ENCODE measurements around the gene HPCAL1.

HPCAL1 gene

DNA sequence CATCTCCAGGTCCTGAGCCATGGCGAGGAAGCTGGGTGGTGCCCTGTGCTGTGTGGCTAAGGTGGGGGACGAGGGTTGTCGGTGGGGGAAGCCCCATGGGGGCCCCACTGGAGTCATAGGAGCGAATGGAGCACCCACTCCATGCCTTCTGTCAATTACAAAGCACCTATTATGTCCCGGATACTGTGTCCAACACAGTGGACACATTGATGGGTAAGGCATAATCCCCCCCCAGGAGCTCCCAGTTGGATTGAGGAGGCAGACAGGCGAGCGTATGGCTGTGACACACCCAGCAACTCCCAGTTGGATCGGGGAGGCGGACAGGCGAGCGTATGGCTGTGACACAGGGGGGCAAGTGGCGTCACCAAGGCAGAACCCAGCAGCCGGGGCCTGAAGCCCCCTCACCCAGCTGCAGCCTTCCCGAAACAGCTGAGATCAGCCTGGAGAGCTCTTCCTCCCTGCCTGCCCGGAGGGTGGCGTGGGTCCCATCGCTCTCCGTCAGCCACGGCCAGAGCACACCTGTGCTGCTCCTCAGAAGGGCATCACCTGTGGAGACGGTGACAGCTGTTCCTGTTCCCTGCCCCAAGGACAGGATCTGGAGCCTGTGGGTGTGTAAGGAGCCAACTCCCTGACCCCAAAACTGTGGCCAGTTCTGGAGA lies 69.6 kb downstream of the HPCAL1 start:
- no peak for DNase-seq

DNA sequence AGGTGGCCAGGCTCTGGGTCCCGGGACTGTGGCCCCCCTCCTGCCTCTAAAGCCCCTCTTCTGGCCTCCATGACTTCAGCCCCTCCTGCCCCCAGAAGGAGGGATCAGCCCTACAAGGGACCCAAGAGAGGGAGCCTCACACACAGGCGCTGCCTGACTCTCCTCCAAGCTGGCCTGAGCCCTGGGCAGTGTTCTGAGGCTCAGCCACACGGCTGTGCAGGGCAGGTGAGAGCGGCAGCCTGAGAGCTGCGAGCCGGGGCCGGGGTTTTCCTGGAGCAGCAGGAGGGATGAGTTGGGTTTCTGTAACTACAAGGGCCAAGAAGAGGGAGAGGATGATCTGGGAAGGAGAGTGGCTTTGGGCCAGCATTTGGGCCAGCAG lies 70.1 kb downstream of the HPCAL1 start:
- DNase-seq = no peak

DNA sequence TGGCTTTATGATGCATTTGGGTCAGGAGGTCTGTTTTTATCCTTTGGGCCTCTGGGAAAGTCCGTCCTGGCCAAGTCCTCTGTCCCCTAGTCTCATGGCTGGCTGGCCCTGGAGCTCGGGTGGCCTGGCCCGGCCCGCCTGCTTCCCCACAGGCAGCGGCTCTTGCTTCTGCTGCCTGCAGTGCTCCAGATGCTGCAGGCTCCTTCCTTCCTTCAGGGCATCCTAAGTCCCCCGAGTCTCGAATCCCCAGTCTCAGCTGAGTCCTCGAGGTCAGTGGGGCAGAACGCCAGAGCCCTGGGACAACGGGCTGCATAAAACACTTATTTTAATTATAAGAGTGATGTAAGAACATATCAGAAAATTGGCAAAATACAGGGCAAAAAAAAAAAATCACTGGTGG lies 71.2 kb downstream of the HPCAL1 start:
- DNase-seq = no peak

DNA sequence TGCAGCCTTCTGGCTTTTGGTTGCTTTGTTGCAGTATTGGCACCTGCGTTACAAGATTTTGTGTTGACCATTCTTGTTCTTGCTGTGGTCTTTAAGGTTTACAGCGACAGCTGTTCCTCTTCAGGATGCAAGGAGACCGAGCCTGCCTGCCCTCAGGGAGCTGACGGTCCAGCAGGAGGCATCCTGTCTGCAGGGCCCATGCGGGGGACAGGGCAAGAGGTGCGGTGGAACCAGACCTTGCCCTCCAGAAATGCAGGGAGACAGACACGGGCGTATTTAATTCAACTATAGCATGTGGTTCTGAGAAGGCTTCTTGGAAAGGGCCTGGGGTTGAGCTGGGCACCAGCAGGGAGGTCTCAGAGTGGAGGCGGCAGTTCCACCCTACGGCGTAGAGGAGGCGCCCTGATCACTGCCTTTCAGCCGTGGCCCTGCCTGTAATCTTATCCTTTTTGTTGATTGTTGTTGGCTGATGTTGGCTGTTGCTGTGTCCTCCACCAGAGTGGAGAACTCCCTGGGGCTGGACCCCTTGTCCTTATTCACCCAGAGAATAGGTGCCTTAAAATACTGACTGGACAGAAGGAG lies 71.7 kb downstream of the HPCAL1 start:
- DNase-seq = no peak

DNA sequence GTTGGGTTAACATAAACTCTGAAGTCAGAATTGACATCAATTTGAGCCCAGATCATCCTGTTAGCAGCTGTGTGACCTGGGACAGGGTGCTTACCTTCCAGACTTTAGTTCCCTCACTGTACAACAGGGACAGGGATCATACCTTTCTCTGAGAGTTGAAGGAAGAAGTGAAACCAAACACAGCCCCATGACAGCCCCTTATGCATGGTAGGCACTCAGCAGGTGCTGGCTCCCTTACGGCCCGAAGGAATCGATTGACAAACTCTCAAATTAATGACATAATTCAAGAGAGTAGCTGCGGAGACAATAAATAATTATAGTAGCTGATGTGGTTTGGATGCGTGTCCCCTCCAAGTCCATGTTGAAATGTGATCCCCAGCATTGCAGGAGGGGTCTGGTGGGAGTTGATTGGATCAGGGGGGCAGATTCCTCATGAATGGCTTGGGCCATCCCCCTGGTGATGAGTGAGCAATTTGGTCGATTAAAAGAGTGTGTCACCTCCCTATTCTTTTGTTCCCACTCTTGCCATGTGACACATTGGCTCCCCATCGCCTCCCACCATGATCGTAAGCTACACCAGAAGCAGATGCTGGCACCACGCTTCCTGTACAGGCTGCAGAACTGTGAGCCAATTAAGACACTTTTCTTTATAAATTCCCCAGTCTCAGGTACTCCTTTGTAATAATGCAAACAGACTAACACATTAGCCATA lies 73.0 kb downstream of the HPCAL1 start:
- DNase-seq = no peak

DNA sequence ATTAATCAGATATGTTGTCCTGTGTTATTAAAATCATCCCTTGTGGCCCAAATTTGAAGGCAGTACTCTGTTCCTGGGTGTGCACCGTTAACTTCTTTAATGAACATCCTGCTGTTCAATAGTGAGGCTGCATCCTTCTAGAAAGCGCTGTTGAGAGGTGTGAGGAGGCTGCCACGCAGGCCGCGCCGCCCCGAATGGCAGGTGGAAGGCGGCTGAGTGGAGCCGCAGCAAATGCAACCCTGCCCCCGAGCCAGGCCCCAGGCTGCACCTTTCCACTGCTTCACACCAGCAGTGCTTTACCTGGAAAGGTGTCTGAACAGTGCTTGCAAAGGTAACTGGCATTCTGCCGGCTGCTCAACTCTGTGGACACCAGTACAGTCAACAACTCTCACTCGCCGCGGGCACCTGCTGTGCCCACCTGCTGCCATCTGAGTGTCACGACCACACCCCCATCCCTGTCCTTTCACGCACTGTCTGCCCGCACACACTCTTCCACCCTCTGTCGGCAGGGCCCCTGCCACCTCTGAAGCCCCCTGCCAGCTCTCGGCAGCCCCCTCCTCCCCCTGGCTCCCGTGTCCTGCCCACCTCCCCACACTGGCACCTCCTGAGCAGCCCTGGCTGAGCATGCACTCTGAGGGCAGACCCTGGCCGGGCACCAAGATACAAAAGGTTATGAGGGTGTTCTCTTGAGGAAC lies 74.5 kb downstream of the HPCAL1 start:
- no peak for DNase-seq

DNA sequence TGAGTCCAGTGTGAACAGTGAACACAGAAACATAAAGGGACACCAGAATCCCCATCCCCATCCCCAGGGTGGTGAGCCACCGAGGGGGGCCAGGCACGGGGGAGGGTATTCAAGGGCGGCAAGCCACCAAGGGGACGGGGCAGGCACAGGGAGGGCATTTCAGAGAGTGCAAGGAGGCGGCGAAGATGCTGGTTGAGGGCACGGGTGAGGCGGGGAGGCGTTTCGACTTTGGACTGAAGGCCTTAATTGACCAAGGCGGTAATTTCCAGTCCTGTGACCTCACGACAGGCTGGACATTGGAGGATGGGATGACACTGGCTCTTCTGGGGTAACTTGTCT lies 75.0 kb downstream of the HPCAL1 start:
- DNase-seq = no peak

DNA sequence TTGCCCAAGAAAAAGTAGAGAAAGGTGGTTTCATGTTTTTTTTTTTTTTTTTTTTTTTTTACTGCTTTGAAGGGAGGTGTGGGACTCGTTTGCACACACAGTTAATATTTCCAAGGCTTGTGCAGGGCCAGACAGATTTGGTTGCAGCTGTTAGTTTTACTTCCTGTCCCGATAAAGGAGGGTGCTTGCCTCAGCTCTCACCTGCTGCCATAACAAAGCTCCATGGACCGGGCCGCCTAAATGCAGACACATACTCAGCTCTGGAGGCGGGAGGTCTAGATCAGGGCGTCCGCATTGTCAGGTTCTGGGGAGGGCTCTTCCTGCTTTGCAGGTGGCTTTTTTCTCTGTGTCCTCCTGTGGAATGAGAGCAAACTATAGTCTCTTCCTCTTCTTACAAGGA lies 75.5 kb downstream of the HPCAL1 start:
- DNase-seq = peak; percentile 34

DNA sequence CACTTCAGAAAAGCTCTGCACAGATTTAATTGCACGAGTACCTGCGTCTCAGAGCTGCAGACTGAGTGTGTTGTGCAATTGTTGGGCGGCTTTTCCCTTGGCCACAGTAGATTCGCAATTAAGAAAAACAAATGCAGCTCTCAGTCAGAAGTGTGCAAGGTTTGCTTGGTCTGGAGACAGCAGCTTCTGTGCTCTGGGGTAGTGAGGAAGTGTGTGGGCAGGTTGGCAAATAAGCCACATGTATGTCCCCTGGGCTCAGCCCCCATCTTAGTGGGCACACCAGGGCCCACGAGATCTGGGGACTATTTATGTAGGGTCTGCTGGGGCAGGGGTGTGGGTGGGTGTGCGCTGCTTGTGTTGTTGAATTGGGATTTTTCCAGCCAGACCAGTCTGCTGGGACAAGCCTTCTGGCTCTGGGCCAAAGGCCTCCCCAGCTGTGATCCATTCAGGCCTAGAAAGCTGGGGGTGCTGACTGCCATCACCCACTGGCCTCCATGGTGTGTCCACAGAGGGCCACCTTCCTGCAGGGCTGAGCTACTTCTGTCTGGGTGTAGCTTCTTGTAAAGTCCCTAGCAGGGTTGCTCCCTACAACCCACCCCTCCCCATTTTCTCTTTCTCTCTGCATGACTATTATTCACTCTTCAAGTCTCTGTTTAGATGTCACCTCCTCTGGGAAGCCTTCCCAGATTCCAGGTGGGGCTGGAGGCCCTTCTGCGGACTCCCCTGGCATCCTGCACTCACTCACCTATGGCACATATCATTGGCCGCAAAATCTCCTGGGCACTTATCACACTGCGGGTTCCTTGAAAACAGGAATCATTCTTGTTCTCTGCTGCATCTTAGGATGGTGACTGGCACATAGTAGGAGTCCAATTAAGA lies 77.6 kb downstream of the HPCAL1 start:
- DNase-seq = no peak

DNA sequence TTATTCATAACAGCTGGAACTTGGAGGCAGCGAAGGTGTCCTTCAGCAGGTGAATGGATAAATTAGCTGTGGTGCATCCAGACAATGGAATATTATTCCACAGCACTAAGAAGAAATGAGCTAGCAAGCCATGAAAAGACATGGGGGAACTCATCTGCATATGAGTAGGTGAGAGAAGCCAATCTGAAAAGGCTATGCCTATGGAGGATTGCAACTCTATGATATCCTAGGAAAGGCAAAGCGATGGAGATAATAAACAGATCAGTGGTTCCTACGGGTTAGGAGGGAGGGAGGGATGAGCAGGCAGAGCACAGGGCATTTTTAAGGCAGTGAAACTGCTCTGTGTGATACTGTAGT lies 79.3 kb downstream of the HPCAL1 start:
- no peak for DNase-seq

DNA sequence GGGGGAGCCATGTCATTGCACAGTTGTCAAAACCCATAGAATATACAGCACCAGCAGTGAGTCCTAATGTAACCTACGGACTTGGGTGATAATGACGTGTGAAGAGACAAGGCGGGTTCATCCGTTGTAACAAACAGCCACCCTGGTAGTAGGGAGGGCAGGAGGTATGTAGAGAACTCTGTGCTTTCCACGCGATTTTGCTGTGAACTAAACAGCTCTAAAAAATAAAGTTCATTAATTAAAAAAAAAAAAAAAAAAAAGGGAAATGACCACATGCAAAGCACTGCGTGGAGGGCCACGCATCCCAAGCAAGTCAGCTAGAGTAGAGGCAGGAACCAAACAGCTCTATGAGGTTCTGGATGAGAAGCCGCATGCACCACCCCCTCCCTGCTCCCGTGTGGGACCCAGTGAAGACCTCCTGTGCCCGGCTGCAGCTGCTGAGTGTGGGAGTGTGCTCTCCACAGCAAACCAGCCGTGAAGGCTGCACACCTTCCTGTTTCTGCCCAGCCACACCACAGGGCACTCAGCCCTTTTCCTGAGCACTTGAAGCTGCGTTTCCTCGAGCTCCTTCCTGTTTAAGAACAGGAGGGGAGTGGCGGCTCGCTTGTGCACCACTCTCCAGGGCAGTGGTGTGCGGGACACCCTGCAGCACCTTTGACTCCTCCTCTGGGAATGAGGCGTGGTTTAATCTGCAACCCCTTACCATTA lies 79.8 kb downstream of the HPCAL1 start:
- DNase-seq = no peak

DNA sequence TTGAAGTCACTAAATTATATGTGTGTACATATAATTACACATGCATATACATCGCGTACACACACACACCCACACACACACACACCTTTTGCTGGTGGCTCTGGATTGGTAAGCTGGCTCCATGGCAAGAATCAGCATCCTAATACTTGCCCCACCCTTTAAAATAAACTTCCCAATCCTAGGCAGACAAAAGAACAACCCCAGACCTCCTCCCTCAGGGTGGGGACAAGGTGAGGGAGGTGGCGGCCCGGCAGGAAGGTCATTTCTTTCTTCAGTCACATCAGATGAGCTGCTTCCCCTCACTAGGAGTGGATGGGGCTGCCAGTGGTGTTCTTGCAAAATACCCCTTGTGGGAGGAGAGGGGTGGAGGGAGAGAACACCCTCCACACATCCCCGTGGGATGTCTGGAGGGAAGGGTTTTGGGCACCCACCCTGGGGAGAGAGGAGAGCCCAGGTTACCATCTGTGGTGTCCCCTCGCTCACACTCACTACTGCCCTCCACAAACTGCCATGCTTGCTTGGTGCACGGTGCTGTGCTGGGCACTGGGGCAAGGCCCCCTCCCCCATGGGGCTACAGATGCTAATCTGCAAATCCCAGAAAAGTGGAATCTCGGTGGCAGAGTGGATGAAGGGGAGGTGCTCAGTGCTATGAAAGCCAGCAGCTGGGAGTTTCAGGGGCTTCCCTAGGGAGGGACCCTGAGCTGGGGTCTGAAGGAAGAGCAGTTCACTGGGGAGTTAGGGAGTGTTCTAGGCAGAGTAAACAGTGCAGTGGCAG lies 81.4 kb downstream of the HPCAL1 start:
- DNase-seq = no peak

DNA sequence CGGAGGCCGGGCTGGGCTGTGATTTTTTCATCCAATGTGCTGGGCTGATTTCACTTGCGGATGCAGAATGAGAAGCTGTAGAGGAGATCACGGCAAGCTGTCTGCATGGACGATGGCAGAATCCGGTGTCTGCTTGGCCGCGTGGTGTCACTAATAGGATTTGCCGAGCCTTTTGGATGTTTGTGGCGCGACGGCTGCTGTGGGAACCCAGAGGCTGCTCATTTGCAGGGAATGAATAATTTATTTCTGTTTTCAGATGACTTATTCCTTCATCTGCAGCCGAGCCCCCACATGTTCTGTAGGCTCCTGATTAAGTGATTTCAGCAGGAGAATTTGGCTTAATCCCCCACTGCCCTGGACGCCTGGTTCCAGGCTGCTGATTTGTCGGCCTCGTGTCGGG lies 82.8 kb downstream of the HPCAL1 start:
- DNase-seq = no peak

DNA sequence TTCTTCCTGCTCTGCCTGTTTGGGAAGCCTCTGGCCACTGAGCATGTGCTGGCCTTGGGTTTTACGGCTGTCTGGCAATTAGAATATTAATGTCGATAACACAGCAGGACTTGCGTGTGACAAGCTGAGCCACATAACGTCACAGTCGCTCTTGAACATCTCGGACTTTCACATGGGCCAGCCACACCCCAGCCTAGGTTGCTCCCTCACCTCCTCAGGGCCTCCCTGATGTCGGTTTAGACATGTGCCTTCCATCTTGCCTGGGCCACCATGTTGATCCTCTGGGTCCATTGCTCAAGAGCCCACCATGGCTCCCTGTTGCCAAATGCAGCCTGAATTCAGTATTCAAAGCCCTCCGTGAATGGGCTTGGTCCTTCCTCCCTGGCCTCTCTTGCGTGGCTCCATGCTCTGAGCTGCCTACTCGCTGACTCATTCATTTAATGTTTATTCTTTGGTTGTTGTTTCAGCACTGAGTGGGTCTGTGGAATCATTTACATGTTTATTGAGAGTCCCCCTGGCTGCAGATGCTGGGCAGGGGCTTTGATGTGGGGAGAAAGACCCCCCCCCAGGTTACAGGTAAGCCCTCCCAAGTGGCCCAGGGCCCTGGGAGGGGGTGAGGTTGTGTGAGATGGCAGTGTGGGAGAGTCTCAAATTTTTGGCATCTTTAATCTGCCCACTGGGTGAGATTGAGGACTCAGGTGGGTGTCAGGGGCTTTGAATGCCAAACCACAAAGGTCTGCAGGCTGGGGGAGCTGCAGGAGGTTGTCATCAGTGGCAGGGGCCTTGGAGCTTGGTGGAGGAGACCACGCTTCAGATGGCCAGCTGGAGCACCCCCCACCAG lies 83.4 kb downstream of the HPCAL1 start:
- no peak for DNase-seq

DNA sequence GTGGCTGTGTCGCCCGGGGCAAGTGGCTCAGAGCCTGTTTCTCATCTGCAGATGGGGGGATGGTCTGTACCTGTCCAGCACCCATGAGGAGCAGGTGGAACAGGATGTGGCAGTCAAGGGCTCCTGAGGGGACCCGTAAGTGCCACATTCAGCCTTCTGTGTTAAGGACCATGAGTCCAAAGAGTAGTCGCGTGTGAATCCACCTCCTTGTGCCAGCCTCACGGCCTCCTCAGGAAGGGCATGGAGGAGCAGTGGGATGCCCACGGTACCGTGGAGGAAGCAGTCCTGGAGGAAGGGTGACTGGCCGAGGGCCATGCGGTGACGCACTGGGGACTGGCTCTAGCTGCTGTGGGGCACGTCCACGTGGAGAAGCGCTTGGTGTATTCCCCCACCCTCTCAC lies 84.3 kb downstream of the HPCAL1 start:
- no peak for DNase-seq

DNA sequence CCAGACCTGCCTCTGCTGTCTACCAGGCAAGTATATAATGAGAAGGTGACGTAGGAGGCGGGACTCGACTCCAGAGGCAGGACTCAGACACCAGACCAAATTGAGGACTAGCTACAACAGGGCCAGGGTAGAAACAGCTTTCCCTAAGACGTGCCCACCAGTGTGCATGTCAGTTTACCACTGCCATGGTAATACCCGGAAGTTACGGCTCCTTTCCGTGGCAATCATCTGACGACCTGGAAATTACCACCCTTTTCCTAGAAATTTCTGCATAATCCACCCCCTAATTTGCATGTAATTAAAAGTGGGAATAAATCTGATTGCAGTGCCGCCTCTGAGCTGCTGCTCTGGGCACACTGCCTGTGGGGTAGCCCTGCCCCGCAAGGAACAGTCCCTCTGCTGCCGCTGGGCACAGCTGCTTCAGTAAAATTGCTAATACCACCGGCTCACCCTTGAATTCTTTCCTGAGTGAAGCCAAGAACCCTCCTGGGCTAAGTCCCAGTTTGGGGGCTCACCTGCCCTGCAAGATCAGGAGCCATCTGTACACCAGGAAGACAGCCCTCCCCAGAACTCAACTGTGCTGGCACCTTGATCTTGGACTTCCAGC lies 86.4 kb downstream of the HPCAL1 start:
- DNase-seq = no peak

DNA sequence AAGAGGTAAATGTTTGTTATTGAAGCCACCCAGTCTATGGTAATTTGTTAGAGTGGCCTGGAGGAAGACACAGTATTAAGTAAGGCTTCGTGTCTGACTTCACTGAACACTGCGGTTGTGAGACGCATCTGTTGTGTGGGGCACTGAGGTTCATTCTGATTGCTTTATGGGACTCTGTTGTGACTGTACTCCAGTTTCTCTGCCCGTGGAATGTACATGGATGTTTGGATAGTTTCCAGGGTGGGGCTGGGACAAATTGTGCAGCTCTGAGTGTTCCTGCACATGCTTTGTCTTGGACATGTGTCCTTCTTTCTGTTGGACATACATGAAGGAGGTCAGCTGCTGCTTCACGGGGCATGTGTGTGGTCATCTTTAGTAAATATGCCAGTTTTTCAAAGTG lies 86.9 kb downstream of the HPCAL1 start:
- DNase-seq = no peak

DNA sequence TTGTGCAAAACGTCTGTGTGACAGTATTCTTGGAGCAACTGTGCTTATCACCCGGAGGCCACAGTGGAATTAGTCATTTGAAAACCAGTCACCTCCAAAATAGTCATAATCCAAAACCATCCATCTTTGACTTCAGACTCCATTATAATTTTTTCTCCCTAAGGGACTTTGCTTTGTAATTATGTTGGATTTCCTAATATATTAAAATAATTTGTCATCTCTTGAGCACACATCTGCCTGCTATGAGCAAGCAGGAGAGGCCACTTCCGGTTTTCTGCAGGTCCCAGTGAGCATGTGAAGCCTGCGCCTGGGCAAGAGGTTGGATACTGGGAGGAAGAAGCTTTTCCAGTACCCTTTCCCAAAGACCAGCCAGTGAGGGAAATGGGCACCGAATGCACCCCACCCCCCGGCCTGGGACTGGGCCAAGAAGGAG lies 87.7 kb downstream of the HPCAL1 start:
- DNase-seq = no peak

DNA sequence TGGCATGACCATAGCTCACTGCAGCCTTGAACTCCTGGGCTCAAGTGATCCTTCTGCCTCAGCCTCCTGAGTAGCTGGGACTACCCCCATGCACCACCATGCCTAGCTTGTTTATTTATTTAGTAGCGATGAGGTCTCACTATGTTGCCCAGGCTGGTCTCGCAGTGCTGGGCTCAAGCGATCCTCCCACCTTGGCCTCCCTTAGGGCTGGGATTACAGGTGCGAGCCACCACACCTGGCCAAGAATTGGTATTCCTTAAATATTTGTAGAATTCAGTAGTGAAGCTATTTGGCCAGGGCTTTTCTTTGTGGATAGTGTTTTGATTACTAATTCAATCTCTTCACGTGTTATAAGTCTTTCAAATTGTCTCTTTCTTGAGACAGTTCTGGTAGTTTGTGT lies 89.4 kb downstream of the HPCAL1 start:
- DNase-seq = no peak

DNA sequence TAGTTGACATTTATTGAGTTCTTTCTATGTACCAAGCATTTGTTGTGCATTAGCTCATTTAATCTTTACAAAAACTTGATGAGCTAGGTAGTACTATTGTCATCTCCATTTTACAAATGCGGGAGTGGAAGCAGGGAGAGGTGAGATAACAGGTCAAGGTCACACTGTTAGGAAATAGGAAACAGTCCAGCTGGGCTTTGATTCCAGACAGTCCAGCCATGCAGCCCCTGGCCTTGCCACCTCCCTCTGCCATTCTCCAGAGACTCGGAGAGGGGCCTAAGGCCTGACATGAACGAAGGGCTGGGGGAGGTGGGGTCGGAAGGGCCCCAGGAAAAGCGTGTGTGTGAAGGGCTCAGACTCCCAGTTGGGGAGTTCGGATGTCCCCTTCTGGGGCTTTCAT lies 89.8 kb downstream of the HPCAL1 start:
- DNase-seq = no peak
